ENCODE results near the gene KIAA1671.

KIAA1671 gene

GRCh38 chr22:25110596-25110845 is 158.0 kb downstream of the KIAA1671 start:
- no peak for DNase-seq (ENCODE audit: extremely low spot score)
- POLR2A ChIA-PET: no interaction called here
- TF ChIP-seq CTCF (IDR thresholded peaks at IDR 0.05; ENCODE audit: control extremely low read depth, extremely low read depth, low read depth, missing control alignments): no peak
- CTCF ChIA-PET: interaction anchor here (1.6 to 2.3 kb wide), 2 partner anchors 15 to 19 kb away, joined by 5 to 7 read pairs; no protein-coding TSS in a partner anchor

GRCh38 chr22:25110846-25111578 is 158.5 kb downstream of the KIAA1671 start:
- TF ChIP-seq CTCF (IDR thresholded peaks at IDR 0.05; ENCODE audit: control extremely low read depth, extremely low read depth, low read depth, missing control alignments): peak; percentile 17
- ChIA-PET CTCF (interaction anchor here (1.4 to 2.3 kb wide), 3 partner anchors 12 to 18 kb away, joined by 3 to 7 read pairs (median 5); no protein-coding TSS in a partner anchor), POLR2A (no interaction called here)
- peak; percentile 77 for DNase-seq (ENCODE audit: extremely low spot score)

- CTCF ChIA-PET: interaction anchor here (0.6 to 2.3 kb wide), 4 partner anchors 13 to 63 kb away, joined by 3 to 7 read pairs (median 4); no protein-coding TSS in a partner anchor
- POLR2A ChIA-PET: no interaction called here
- TF ChIP-seq CTCF (IDR thresholded peaks at IDR 0.05; ENCODE audit: control extremely low read depth, extremely low read depth, low read depth, missing control alignments): no peak
- no peak for DNase-seq (ENCODE audit: extremely low spot score)
Measured at GRCh38 chr22:25111579-25112517, 159.3 kb downstream of the KIAA1671 start.

- POLR2A ChIA-PET: no interaction called here
- no peak for TF ChIP-seq CTCF (IDR thresholded peaks at IDR 0.05; ENCODE audit: control extremely low read depth, extremely low read depth, low read depth, missing control alignments)
- CTCF ChIA-PET: interaction anchor here (1.1 to 2.3 kb wide), 3 partner anchors 13 to 64 kb away, joined by 3 to 7 read pairs (median 4); no protein-coding TSS in a partner anchor
- no peak for DNase-seq (ENCODE audit: extremely low spot score)
Measured at GRCh38 chr22:25112538-25113253, 160.2 kb downstream of the KIAA1671 start.

- POLR2A ChIA-PET: no interaction called here
- DNase-seq (ENCODE audit: extremely low spot score): no peak
- CTCF ChIA-PET: no interaction called here
- TF ChIP-seq CTCF (IDR thresholded peaks at IDR 0.05; ENCODE audit: control extremely low read depth, extremely low read depth, low read depth, missing control alignments): no peak
Measured at GRCh38 chr22:25113316-25113721, 160.8 kb downstream of the KIAA1671 start.

Data from GM10248 (cell line).